GM12878 (cell line): Measurements from ENCODE around the gene NUP85. TPM values are rescaled to one million over a fixed set of nuclear protein-coding genes. Genes with fewer than 3 reads are reported as not detected.
A peak's percentile ranks its signal among the peaks of the same experiment; 100 is the strongest.

Experiments
- ATAC-seq: fragments of 200-7000 bp; cut with Tn5 transposase; 3 replicates; pipeline ENCODE4 v1.9.1; 2020; ENCODE audit warnings: mild to moderate bottlenecking, moderate library complexity
- BruUV-seq: library from RNA; stranded (reverse); fragments of 400-500 nt; replicated peaks from 2 replicates; lab custom pipeline; 2021; lab: Mats Ljungman, UMichigan
- CTCF ChIA-PET: fragments of 300-600 bp; sonication (Branson Sonifier 250); formaldehyde crosslinking; extraction: SDS; loops from one replicate; lab custom pipeline; 2021; ENCODE audit warnings: inconsistent platforms; lab: Yijun Ruan, JAX
- POLR2A ChIA-PET: fragments of 350-600 bp; formaldehyde crosslinking; extraction: SDS; loops from one replicate; lab custom pipeline; 2021; ENCODE audit warnings: inconsistent platforms; lab: Charles Lee
- RAD21 ChIA-PET: fragments of 300-600 bp; sonication (Branson Sonifier 250); formaldehyde crosslinking; loops from one replicate; lab custom pipeline; 2023; ENCODE audit warnings: antibody characterized with exemption; ENCODE audit not compliant: unreplicated experiment; lab: Charles Lee
- SMC1A ChIA-PET: fragments of 300-600 bp; sonication (Branson Sonifier 250); formaldehyde crosslinking; loops from one replicate; lab custom pipeline; 2023; ENCODE audit not compliant: unreplicated experiment, uncharacterized antibody; lab: Charles Lee
- DNase-seq: peaks from one replicate; pipeline ENCODE4 v3.0.0-alpha.2; 2011; ENCODE audit warnings: low read depth, low spot score
- FAIRE-seq: peaks from 3 replicates; lab custom pipeline; 2011; peaks lifted over from hg19 to GRCh38; lab: Jason Lieb, UNC
- H2AFZ ChIP-seq: 2 replicates; pipeline ENCODE4 v1.6.0; 2011; ENCODE audit warnings: low read depth, low read length, control low read depth; ENCODE audit not compliant: control insufficient read depth
- H3K27ac ChIP-seq: 2 replicates; pipeline ENCODE4 v1.5.1; 2011; ENCODE audit warnings: control low read depth; ENCODE audit not compliant: control insufficient read depth, insufficient read depth
- H3K27me3 ChIP-seq, 2 experiments: replicated peaks in 1 of 2; 2 replicates each; pipeline versions ENCODE4 v1.6.0 to v1.6.1; 2011; ENCODE audit warnings: low read length in 1 of 2; ENCODE audit not compliant: control insufficient read depth in 2 of 2, insufficient read depth in 2 of 2
- H3K36me3 ChIP-seq, 2 experiments: 2 replicates each; pipeline ENCODE4 v1.5.1; 2011; ENCODE audit warnings: low read length in 1 of 2; ENCODE audit not compliant: control insufficient read depth in 2 of 2, insufficient read depth in 2 of 2
- H3K4me1 ChIP-seq: 2 replicates; pipeline ENCODE4 v1.6.1; 2011; ENCODE audit warnings: mild to moderate bottlenecking, low read length, moderate library complexity, mixed read lengths; ENCODE audit not compliant: control insufficient read depth, insufficient read depth
- H3K4me2 ChIP-seq: 2 replicates; pipeline ENCODE4 v1.6.0; 2011; ENCODE audit warnings: control low read depth; ENCODE audit not compliant: control insufficient read depth, insufficient read depth
- H3K4me3 ChIP-seq: fragments of 200-600 bp; sonication (generic); 2 replicates; pipeline ENCODE4 v1.5.1; 2016
- H3K79me2 ChIP-seq: 2 replicates; pipeline ENCODE4 v1.6.0; 2011; ENCODE audit warnings: low read length; ENCODE audit not compliant: control insufficient read depth, insufficient read depth
- H3K9ac ChIP-seq: 2 replicates; pipeline ENCODE4 v1.8.0; 2011; ENCODE audit warnings: low read length, control low read depth, mixed read lengths; ENCODE audit not compliant: control insufficient read depth, insufficient read depth
- H3K9me3 ChIP-seq: replicated peaks from 3 replicates; pipeline ENCODE4 v1.5.1; 2011; ENCODE audit warnings: mild to moderate bottlenecking, low read length; ENCODE audit not compliant: control insufficient read depth, insufficient read depth
- H4K20me1 ChIP-seq: 2 replicates; pipeline ENCODE4 v1.6.0; 2011; ENCODE audit not compliant: control insufficient read depth, insufficient read depth
- BHLHE40 ChIP-seq, 2 experiments: fragments of 450-650 bp in 1 of 2; IDR thresholded peaks; 2 replicates each; pipeline ENCODE4 v1.6.1; 2011 to 2017; ENCODE audit warnings: low read depth in 2 of 2, borderline replicate concordance in 1 of 2, improper control_type of control experiment in 1 of 2, low read length in 1 of 2, mild to moderate bottlenecking in 1 of 2
- CTCF ChIP-seq, 3 experiments: IDR thresholded peaks in 2 of 3; conservative IDR thresholded peaks in 1 of 3; 2 replicates each; pipeline ENCODE4 v1.5.1; 2011; ENCODE audit warnings: low read depth in 3 of 3, low read length in 3 of 3, mild to moderate bottlenecking in 3 of 3, control low read depth in 2 of 3, moderate library complexity in 2 of 3, inconsistent platforms in 1 of 3, mixed read lengths in 1 of 3; ENCODE audit not compliant: control insufficient read depth in 2 of 3, insufficient read depth in 1 of 3; ENCODE audit errors: extremely low read depth in 1 of 3
- E4F1 ChIP-seq: fragments of 450-650 bp; IDR thresholded peaks from 2 replicates; pipeline ENCODE4 v1.6.1; 2018; ENCODE audit warnings: borderline replicate concordance, mild to moderate bottlenecking; ENCODE audit not compliant: partially characterized antibody
- EGR1 ChIP-seq, 2 experiments: IDR thresholded peaks; 1 replicate in 1 of 2; 2 replicates in 1 of 2; pipeline ENCODE4 v1.6.1; 2011 to 2012; ENCODE audit warnings: low read depth in 2 of 2, low read length in 2 of 2, borderline replicate concordance in 1 of 2, mild to moderate bottlenecking in 1 of 2, moderate library complexity in 1 of 2
- GABPA ChIP-seq: IDR thresholded peaks from 2 replicates; pipeline ENCODE4 v1.6.1; 2014; ENCODE audit warnings: antibody characterized with exemption, low read depth, mild to moderate bottlenecking, inconsistent platforms
- GATAD2B ChIP-seq: fragments of 450-650 bp; conservative IDR thresholded peaks from 2 replicates; pipeline ENCODE4 v1.6.1; 2017; ENCODE audit warnings: low read depth, mild to moderate bottlenecking, moderate library complexity
- MLLT1 ChIP-seq: fragments of 450-650 bp; IDR thresholded peaks from 2 replicates; pipeline ENCODE4 v1.6.1; 2016; ENCODE audit warnings: mild to moderate bottlenecking
- MXI1 ChIP-seq: fragments of 150-350 bp; IDR thresholded peaks from 2 replicates; pipeline ENCODE4 v1.6.1; 2011; ENCODE audit warnings: low read depth, mild to moderate bottlenecking, inconsistent platforms, low read length, improper control_type of control experiment
- MYB ChIP-seq: fragments of 150-350 bp; IDR thresholded peaks from 2 replicates; pipeline ENCODE4 v1.6.1; 2014; ENCODE audit warnings: mild to moderate bottlenecking, low read depth, low read length, borderline replicate concordance
- POLR2A ChIP-seq: IDR thresholded peaks from 2 replicates; pipeline ENCODE4 v1.6.1; 2011; ENCODE audit warnings: low read depth, mild to moderate bottlenecking, low read length
- RAD21 ChIP-seq: IDR thresholded peaks from 2 replicates; pipeline ENCODE4 v1.6.1; 2011; ENCODE audit warnings: mild to moderate bottlenecking, low read depth, low read length, moderate library complexity; ENCODE audit not compliant: insufficient read depth
- RAD51 ChIP-seq: fragments of 450-650 bp; IDR thresholded peaks from 2 replicates; pipeline ENCODE4 v1.6.1; 2016; ENCODE audit warnings: moderate library complexity, mild to moderate bottlenecking, inconsistent platforms
- SMC3 ChIP-seq: IDR thresholded peaks from 2 replicates; pipeline ENCODE4 v1.6.1; 2011; ENCODE audit warnings: low read length, improper control_type of control experiment, borderline replicate concordance
- SPI1 ChIP-seq: IDR thresholded peaks from 2 replicates; pipeline ENCODE4 v1.6.1; 2011; ENCODE audit warnings: low read depth, mild to moderate bottlenecking, low read length, moderate library complexity, borderline replicate concordance; ENCODE audit not compliant: insufficient read depth
- ZNF384 ChIP-seq: IDR thresholded peaks from 2 replicates; pipeline ENCODE4 v1.6.1; 2012; ENCODE audit warnings: low read depth, mild to moderate bottlenecking, low read length, improper control_type of control experiment, borderline replicate concordance
- WGBS: methylation state at CpG from one replicate; pipeline ENCODE4 v1.1.6; 2016; ENCODE audit warnings: low lambda C conversion rate; ENCODE audit not compliant: insufficient replicate concordance, insufficient coverage; ENCODE audit errors: missing lambda C conversion rate; 5-methylcytosine and 5-hydroxymethylcytosine counted together
- in situ Hi-C: fragments of 300-500 bp; cut with MboI; formaldehyde crosslinking; loops from 9 replicates; pipeline ENCODE4 v1.14.3; 2018; ENCODE audit warnings: mixed read lengths
- intact Hi-C: fragments of 100-400 bp; cut with micrococcal nuclease; formaldehyde crosslinking; loops from one replicate; pipeline ENCODE4 v1.14.2; 2022; ENCODE audit not compliant: unreplicated experiment
- polyA plus RNA-seq, 11 experiments: library from polyadenylated mRNA; depleted of rRNA in 4 of 11; unstranded in 6 of 11; stranded (reverse) in 5 of 11; fragments of >200 nt; fragmentation: Nextera tagmentation in 4 of 11; fragmentation: Illumina TruSeq in 1 of 11; extraction: Ambion mirVana in 4 of 11; extraction: Trizol in 1 of 11; gene quantifications; 1 replicate in 1 of 11; 2 replicates in 10 of 11; pipeline versions ENCODE4 v1.2.1 to v1.2.3, GENCODE V29; 2011 to 2016; ENCODE audit warnings: inconsistent platforms in 2 of 11, missing spikeins in 2 of 11, low read depth in 1 of 11
- total RNA-seq, 4 experiments: library from RNA; depleted of rRNA in 3 of 4; stranded (reverse); fragments of >200 nt in 3 of 4; fragmentation: Illumina TruSeq in 1 of 4; extraction: Trizol in 1 of 4; gene quantifications; 2 replicates each; pipeline versions ENCODE4 v1.2.1 to v1.2.3, GENCODE V29; 2013 to 2021

Gene NUP85
- total and polyA plus RNA-seq, 10 of the 15 experiments (the other 5 are each of a cell fraction or from before 2014, with no cell fraction given): 54.0 to 135 (median 95.4) TPM

GRCh38 chr17:75270218-75270965 lies 64.9 kb downstream of the NUP85 start:
- Histone ChIP-seq H3K4me2 (peak overlapping the region; percentile 81), H2AFZ (peak overlapping the region; percentile 54), H3K27me3 (no peaks in the 10 kb centered on the region), H3K4me3 (peak overlapping the region; percentile 77), H3K36me3 (peaks cover 16 to 24% of the 10 kb centered on the region in 2 experiments; a peak in 3 of 4 replicates), H3K9me3 (no peaks in the 10 kb centered on the region), H3K27ac (peak overlapping the region; percentile 85), H3K79me2 (peaks cover 32% of the 10 kb centered on the region), H4K20me1 (no peaks in the 10 kb centered on the region), H3K9ac (peak overlapping the region; percentile 83), H3K4me1 (peaks cover 24% of the 10 kb centered on the region)
- intact Hi-C loops: loop anchor here (2.0 kb wide), 2 partner anchors 134 to 142 kb away; partner anchors contain the start of gene GRB2
- FAIRE-seq: peak; percentile 69
- DNase-seq: no peak
- ChIA-PET RAD21 (interaction anchor here (0.6 to 4.8 kb wide), 34 partner anchors 9 to 325 kb away, joined by 3 to 68 read pairs (median 6); partner anchors contain the start of genes GGA3, GRB2, MRPL58 and MRPS7), POLR2A (interaction anchor here (0.6 to 6.4 kb wide), 24 partner anchors 9 to 990 kb away, joined by 3 to 73 read pairs (median 5); partner anchors contain the start of genes GGA3, GRB2, MRPS7 and SLC25A19), CTCF (interaction anchor here (0.6 to 5.3 kb wide), 51 partner anchors 9 to 363 kb away, joined by 3 to 58 read pairs (median 4); partner anchors contain the start of genes GGA3, GRB2, MRPL58 and MRPS7), SMC1A (interaction anchor here (1.0 to 2.8 kb wide), 20 partner anchors 9 to 309 kb away, joined by 3 to 24 read pairs (median 6); partner anchors contain the start of genes GGA3, GRB2, MRPS7 and NUP85)
- under 1% methylated on average over 47 of the region's 47 CpGs for WGBS
- ATAC-seq: peak; percentile 64
- in situ Hi-C loops: loop anchor here (5.0 kb wide), 1 partner anchor 142 kb away; no protein-coding TSS in a partner anchor
- BruUV-seq: no TSS peak
- no peak for TF ChIP-seq MYB
- TF ChIP-seq E4F1: no peak
- peak; percentile 42 to 72 (median 50) for TF ChIP-seq CTCF (IDR thresholded peaks at IDR 0.05 in 2 of 3, conservative IDR thresholded peaks at IDR 0.05 in 1 of 3; ENCODE audit: control insufficient read depth in 2 of 3, extremely low read depth in 1 of 3, insufficient read depth in 1 of 3, low read depth in 3 of 3, low read length in 3 of 3)
- TF ChIP-seq GABPA: no peak
- peak; percentile 53 for TF ChIP-seq RAD21
- TF ChIP-seq MXI1: peak; percentile 35; the same call in 1 of the 2 replicates
- peak; percentile 50 for TF ChIP-seq POLR2A
- no peak for TF ChIP-seq ZNF384
- no peak for TF ChIP-seq SPI1
- no peak for TF ChIP-seq RAD51
- peak; percentile 27; the same call in 1 of the 2 replicates for TF ChIP-seq SMC3
- peak in 1 of 2 experiments; percentile 99; a peak in 2 of 3 replicates for TF ChIP-seq EGR1 (IDR thresholded peaks at IDR 0.05; ENCODE audit: borderline replicate concordance in 1 of 2, low read depth in 2 of 2, low read length in 2 of 2)
- peak in 1 of 2 experiments; percentile 34; a peak in 1 of 4 replicates for TF ChIP-seq BHLHE40 (IDR thresholded peaks at IDR 0.05; ENCODE audit: borderline replicate concordance in 1 of 2, low read depth in 2 of 2, low read length in 1 of 2)
- TF ChIP-seq MLLT1: 0 out of 2 replicates have a peak, but pooled peaks have one; percentile 32
- no peak for TF ChIP-seq GATAD2B
